NCI-H345 (cell line): ENCODE results near the gene AMZ1.
A peak's percentile ranks its signal among the peaks of the same experiment; 100 is the strongest.

Experiments used
- DNase-seq: peaks from one replicate; lab custom pipeline; 2025; lab: John Stamatoyannopoulos, UW

The AMZ1 gene

GRCh38 chr7:2754086-2754485, 66.1 kb downstream of the AMZ1 start:
- DNase-seq: no peak

DNA sequence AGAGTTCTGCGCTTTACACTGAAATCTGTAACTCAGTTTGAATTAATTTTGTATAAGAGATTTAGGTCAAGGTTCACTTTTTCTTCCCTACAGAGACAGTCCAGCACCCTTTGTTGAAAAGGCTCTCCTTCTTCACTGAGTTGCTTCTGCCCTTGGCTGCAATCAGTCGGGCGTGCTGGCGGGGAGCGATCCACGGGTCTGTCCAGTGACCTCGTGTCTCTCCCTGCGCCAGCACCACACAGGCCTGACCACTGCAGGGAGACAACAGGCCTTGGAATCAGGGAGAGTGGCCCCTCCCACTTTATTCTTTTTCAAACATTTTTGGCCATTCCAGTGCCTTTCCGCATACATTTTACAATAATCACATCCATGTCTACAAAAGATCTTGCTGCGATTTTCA, 66.9 kb downstream of the AMZ1 start:
- no peak for DNase-seq

DNA sequence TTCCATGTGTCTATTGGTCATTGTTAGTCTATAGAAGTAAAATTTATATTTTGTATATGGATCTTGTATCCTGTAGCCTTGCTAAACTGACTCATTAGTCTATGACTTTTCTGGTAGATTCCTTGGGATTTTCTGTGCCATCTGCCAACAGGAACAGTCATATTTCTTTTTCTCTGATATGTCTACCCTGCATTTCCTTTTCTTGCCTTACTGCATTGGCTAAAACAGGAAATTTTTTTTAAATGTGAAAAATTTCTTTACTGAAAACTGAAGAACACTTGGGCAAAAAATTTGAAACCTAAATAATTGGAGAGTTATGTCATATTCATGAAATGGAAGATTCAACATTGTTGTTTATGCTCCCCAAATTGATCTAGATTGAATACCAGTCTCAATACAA, 67.5 kb downstream of the AMZ1 start:
- no peak for DNase-seq

GRCh38 chr7:2757361-2757903, 69.4 kb downstream of the AMZ1 start:
- no peak for DNase-seq

GRCh38 chr7:2757904-2758672, 70.1 kb downstream of the AMZ1 start:
- DNase-seq: peak; percentile 37

DNA sequence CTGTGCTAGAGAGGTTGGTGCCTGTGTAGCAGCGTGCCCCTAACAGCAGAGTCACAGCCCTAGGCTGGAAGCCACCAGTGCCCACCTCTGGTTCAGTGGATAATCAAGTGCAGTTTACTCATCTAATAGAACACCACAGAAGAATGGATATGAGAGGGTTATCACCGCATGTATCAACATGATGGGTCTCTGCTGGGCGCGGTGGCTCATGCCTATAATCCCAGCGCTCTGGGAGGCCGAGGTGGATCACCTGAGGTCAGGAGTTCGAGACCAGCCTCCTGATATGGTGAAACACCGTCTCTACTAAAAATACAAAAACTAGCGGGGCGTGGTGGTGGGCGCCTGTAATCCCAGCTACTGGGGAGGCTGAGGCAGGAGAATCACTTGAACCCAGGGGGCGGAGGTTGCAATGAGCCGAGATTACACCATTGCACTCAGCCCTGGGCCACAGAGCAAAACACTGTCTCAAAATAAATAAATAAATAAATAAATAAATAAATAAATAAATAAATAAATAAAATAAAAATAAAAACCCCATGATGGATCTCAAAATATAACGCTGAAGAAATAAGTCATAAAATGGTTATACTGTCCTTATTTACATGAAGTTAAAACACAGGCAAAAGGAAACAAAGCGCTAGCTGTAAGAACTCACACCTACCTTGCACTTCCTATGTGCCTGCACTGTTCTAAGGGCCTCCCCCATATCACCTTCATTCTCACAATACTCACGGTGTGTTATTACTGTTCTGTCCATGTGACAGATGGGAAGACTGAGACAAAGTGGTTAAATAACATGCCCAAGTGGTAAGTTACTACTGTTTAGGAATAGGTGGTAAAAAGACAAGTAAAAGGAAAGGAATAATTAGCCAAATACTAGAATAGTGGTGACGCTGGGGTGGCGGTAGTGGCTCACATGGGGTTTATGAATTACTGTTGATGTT, 70.9 kb downstream of the AMZ1 start:
- no peak for DNase-seq

DNA sequence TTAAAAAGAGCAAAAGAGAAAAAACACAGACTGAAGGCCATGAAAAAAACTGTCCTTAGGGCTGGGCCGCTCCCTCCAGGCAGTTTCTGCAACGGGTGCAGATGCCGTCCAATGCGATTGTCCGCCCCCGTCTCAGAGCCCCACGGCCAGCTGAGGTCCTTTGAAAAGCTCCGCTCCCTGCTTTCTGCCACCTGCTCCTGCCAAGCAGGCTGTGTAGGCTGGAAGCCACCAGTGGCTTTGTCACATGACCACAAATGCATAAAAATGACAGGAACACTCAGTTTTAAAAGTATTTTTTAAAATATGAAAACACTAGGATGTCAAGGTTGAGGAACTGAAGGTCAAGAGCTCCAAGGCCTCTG, 71.7 kb downstream of the AMZ1 start:
- peak; percentile 78 for DNase-seq

DNA sequence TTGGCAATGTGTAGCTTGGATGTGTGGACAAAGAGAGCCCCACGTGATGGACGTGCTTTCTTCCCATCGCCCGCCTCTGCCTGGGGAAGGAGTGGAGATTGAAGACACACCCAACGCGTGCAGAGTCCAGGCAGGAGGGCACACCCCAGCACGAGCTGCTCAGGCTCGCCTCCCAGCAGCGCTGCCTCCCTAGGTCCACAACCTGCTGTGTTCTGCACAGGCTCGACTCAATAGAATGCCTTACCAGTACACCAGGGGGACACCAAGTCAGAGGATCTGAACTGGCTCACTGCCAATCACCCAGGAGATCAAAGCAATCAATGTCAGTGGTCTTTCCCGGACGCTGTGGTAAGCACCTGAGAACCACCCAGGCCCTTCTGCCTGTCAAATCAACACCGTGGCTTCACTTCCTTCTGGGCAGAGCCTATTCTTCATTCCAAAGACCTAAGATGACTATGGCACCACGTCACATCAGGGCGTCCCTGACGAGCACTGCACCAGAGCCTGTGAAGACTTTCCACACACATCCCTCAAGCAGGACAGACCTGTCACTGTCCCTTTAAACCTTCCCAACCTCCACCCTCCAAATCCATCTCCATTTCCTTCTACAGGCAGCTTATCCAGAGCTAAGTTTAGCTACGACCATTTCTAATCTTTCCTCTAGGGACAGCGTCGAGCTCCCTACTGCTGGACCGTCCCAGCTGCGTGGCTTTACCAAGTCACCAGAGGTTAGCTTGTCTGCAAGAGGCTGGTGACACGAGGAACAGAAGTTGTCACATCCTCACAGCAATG, 72.3 kb downstream of the AMZ1 start:
- DNase-seq: peak; percentile 71

DNA sequence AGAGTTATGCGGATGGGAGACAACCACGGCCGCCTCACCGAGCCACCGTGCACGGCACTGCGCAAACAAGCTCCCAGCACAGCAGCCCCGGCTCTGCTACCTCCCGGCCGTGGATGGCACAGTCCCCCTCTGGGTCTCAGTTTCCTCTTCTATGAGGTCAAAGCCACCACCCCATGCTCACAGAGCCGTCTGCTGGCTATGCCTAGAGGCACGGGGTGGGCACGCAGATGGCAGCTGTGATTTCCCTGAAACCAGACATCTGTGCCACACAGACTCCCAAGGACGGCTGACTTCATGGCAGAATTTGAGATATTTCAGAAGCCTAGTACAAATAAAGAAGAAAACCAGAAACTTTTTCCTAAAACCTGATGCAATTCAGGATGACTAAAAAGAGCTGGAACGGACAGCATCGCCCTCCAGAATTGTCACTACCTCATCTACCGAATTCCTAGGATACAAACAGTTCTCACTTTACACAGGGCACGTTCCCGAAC, 73.2 kb downstream of the AMZ1 start:
- DNase-seq: no peak

DNA sequence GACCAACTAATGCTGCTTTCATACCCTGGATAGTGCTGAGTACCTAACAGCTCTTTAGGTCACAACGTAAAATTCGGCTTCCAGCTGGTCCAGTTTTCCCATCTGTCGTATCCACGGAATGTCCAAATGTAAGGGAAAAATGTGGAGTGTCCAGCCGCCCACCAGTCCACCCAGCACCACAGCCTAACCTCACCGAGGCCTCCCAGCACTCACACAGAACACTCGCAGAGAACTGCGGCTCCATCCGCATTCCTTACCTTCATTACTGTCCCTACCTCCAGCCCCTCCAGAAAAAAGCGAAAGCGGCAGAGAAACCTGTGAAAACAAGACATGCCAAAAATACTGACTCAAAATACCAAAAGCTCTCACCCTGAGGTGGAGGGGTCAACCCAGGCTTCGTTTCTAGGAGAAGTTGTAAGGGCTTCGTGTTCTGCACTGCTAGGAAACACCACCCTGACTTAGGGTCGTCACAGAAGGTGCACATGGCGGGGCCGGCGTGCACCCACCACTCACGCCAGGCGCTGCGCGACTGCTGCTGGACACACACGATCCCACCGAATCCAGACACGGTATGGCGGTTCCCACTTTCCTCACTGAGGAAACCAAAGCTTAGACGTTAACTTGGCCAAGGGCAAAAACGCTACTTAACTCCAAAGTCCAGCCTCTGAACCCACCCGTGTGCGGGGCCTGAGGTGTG, 73.9 kb downstream of the AMZ1 start:
- DNase-seq: no peak

GRCh38 chr7:2763597-2763996, 75.6 kb downstream of the AMZ1 start:
- no peak for DNase-seq

- DNase-seq: no peak
These were observed 76.6 kb downstream of the AMZ1 start for GRCh38 chr7:2764621-2765020.
